ENCODE measurements around the gene FRYL. TPM values are rescaled to one million over a fixed set of nuclear protein-coding genes. Genes with fewer than 3 reads are reported as not detected.

Gene FRYL
- total and polyA plus RNA-seq, 2 of the 8 experiments (the other 6 are each of a cell fraction or from before 2014, with no cell fraction given): 8.0 to 36.5 TPM

DNA sequence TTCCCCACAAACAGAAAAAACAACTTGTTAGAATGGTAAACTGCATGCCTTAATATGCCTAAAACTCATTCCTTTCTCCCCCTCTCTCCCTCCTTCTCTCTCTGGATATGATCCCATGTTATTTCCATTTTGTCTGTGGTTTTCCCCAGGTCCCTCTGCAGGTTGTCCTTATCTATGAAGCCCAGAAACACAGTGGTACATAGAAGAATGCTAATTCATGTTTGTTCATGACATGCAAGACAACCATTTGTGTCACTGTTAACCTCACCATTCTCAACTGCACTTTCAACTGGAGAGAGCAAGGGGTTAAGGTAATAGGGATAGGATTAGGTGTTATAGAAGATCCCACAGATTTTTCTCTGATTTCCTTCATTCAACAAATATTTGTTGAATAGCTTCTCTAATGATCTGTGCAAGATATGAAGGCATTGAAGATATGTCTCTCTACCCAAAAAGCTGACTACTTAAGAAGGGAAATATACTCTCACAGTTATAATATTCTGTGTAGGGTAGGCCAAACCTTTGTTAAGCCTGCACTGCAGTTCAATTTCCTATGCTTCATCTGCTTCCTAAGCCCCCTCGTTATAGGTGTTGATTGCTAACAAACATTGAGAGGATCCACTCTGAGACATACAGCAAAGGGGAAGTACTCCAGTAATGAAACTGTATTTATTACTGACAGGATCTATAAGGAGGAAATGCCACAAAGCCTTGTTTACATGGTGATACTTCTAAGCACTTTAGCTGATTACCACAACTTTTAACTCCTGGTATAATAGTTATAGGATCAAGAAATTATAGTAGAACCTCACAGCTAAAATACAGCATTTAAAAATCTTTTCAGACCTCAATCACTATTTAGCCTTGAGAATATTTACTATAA, 96.1 kb downstream of the FRYL start:
- TF ChIP-seq, protein P1, sequence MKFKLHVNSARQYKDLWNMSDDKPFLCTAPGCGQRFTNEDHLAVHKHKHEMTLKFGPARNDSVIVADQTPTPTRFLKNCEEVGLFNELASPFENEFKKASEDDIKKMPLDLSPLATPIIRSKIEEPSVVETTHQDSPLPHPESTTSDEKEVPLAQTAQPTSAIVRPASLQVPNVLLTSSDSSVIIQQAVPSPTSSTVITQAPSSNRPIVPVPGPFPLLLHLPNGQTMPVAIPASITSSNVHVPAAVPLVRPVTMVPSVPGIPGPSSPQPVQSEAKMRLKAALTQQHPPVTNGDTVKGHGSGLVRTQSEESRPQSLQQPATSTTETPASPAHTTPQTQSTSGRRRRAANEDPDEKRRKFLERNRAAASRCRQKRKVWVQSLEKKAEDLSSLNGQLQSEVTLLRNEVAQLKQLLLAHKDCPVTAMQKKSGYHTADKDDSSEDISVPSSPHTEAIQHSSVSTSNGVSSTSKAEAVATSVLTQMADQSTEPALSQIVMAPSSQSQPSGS (IDR thresholded peaks at IDR 0.05; ENCODE audit: low read length): no peak
- TF ChIP-seq KDM4A (IDR thresholded peaks at IDR 0.05; ENCODE audit: low read depth, low read length, severe bottlenecking) (no peak), POLR2A (IDR thresholded peaks at IDR 0.05; ENCODE audit: control extremely low read depth in 1 of 2, low read depth in 2 of 2, low read length in 2 of 2) (no peak), BACH1 (IDR thresholded peaks at IDR 0.05; ENCODE audit: low read length) (no peak), RFX5 (IDR thresholded peaks at IDR 0.05; ENCODE audit: borderline replicate concordance, low read depth, low read length) (no peak), SP1 (IDR thresholded peaks at IDR 0.05; ENCODE audit: low read depth, low read length) (no peak), KDM1A (IDR thresholded peaks at IDR 0.05; ENCODE audit: borderline replicate concordance, low read length) (no peak)
- DNase-seq (ENCODE audit: low read depth in 1 of 2, low spot score in 2 of 2): no peak
- Histone ChIP-seq H3K23me2 (ENCODE audit: low read depth, low read length) (no peaks in the 10 kb centered on the region), H2BK120ac (replicated peaks; ENCODE audit: low read depth, low read length) (no peak overlapping the region), H3K23ac (ENCODE audit: insufficient read length) (no peak overlapping the region), H3K9me3 (ENCODE audit: insufficient read depth in 2 of 2, low read depth in 1 of 2, low read length in 1 of 2) (no peaks in the 10 kb centered on the region), H3K56ac (replicated peaks; ENCODE audit: insufficient read length, low read depth, low read length) (no peak overlapping the region), H4K8ac (ENCODE audit: extremely low read depth, insufficient read depth, low read length) (no peak overlapping the region), H2AK5ac (ENCODE audit: low read depth, low read length) (no peak overlapping the region), H3K27me3 (replicated peaks in 1 of 4; ENCODE audit: control insufficient read depth in 3 of 4, extremely low read depth in 1 of 4, insufficient read depth in 3 of 4, low read length in 3 of 4) (no peaks in the 10 kb centered on the region), H2BK5ac (ENCODE audit: low read depth, low read length) (no peak overlapping the region), H4K5ac (ENCODE audit: insufficient read length, low read depth, low read length) (no peak overlapping the region), H3K14ac (ENCODE audit: insufficient read length) (no peak overlapping the region), H4K20me1 (replicated peaks in 1 of 2; ENCODE audit: control insufficient read depth in 1 of 2, insufficient read depth in 2 of 2, low read length in 2 of 2) (no peaks in the 10 kb centered on the region), H2BK12ac (ENCODE audit: low read depth, low read length) (no peak overlapping the region), H3K79me2 (ENCODE audit: control insufficient read depth in 1 of 2, insufficient read depth in 2 of 2, low read length in 2 of 2) (peaks cover 0 to 38% of the 10 kb centered on the region in 2 experiments; a peak in 2 of 4 replicates), H3K79me1 (ENCODE audit: low read depth, low read length) (no peaks in the 10 kb centered on the region), H2BK15ac (ENCODE audit: low read length) (no peak overlapping the region), H3K27ac (ENCODE audit: low read depth, low read length) (no peak overlapping the region), H3K4me1 (replicated peaks in 1 of 4; ENCODE audit: control insufficient read depth in 3 of 4, insufficient read depth in 4 of 4, low read length in 3 of 4) (no peaks in the 10 kb centered on the region), H3K9ac (replicated peaks in 1 of 4; ENCODE audit: extremely low read depth in 1 of 4, low read depth in 3 of 4, low read length in 3 of 4) (no peak overlapping the region), H3K4ac (replicated peaks; ENCODE audit: insufficient read length, low read depth, low read length) (no peak overlapping the region), H3K4me2 (ENCODE audit: insufficient read depth in 1 of 2, low read depth in 2 of 2, low read length in 2 of 2) (no peak overlapping the region), H2AFZ (ENCODE audit: low read length) (no peak overlapping the region), H2BK20ac (ENCODE audit: low read length) (no peak overlapping the region), H3K36me3 (ENCODE audit: control insufficient read depth in 2 of 4, insufficient read depth in 4 of 4, low read length in 3 of 4) (no peaks in the 10 kb centered on the region), H3K4me3 (ENCODE audit: extremely low read depth in 1 of 4, insufficient read depth in 2 of 4, low read depth in 3 of 4, low read length in 4 of 4) (no peak overlapping the region), H4K91ac (replicated peaks; ENCODE audit: insufficient read length, low read length) (no peak overlapping the region), H3K18ac (ENCODE audit: extremely low read depth, low read length) (no peak overlapping the region)
- CTCF ChIA-PET (ENCODE audit: partially characterized antibody): no interaction called here
- WGBS, 2 experiments (ENCODE audit: extremely low coverage in 1 of 2, insufficient coverage in 1 of 2, insufficient read length in 1 of 2, insufficient replicate concordance in 2 of 2, low coverage in 1 of 2, low lambda C conversion rate in 2 of 2, missing lambda C conversion rate in 1 of 2): 95% methylated on average over 1 of the region's 1 CpG; no CpG with 5 or more reads in 1 of the 2 experiments
- POLR2A ChIA-PET (ENCODE audit: partially characterized antibody): no interaction called here
- no peak for FAIRE-seq

Measured in H1 (cell line).